IPS-18c (cell line): ENCODE data around the gene TOLLIP.

ENCODE experiments used
- H3K4me3 ChIP-seq: 2 replicates; pipeline ENCODE4 v1.7.0; 2013; ENCODE audit warnings: low read depth, mild to moderate bottlenecking, low read length, moderate library complexity; ENCODE audit not compliant: insufficient read depth
- H3K9me3 ChIP-seq: one replicate; pipeline ENCODE4 v1.6.1; 2013; ENCODE audit warnings: mild to moderate bottlenecking, low read length, moderate library complexity; ENCODE audit not compliant: control insufficient read depth, insufficient read depth

Gene TOLLIP

DNA sequence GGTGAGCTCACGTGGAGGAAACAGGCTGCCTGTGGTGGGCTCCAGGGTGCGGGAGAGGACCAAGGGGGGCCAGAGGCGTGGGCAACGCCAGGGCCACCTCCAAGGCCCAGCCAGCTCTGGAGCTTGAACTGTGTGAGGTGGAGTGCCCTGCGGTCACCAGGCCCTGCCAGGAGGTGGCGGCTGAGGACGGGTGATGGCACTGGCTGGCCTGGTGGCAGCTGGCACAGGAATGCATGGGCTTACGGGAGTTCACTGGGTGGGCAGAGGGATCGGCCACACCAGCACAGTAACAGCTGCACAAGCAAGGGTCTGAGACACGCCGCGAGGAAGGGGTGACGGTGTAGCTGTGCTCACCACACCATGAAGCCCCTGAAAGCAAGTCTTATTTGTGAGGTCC lies 15.8 kb downstream of the TOLLIP start:
- Histone ChIP-seq H3K4me3 (no peak overlapping the region), H3K9me3 (no peaks in the 10 kb centered on the region)

DNA sequence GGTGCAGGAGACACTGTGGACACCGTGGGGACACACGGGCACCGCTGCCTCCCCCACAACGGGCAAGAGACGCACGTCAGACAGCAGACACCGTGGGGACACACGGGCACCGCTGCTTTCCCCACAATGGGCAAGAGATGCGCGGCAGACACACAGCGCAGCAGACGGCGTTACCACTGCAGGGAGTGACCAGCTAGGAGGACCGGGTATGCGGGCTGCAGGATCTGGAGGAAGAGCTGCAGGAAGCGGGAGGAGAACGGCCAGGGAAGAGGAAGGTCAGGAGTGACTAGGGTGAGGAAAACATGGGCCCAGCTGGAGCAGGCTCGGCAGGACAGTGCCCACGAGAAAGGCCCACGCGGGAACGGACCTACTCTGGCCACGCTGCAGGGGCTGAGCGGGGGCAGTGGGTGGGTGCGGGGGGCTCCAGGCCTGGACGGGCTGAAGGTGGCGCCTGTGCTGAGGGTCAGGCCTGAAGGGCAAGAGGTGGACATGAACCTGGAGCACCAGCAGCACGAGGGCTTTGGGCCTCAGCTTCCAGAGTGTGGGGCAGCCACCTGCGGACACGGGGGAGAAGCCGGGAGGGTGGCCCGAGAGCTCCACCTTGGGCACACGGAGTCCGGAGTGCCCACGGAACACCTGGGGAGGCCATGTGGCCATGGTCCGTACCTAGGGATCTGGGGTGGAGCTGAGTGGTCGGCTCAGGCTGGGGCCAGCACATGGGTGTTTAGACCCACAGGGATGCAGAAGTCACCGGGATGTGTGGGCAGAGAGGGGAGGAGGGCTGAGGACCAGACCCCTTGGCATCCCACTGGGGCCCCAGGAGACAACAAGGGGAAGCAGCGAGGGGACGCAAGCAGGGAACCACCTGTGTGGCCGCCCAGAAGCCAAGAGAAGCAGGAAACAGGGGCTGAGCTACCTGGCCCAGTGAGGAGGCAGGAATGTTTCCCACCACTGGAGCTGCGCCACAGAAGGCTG lies 16.5 kb downstream of the TOLLIP start:
- Histone ChIP-seq H3K9me3 (no peaks in the 10 kb centered on the region), H3K4me3 (no peak overlapping the region)

DNA sequence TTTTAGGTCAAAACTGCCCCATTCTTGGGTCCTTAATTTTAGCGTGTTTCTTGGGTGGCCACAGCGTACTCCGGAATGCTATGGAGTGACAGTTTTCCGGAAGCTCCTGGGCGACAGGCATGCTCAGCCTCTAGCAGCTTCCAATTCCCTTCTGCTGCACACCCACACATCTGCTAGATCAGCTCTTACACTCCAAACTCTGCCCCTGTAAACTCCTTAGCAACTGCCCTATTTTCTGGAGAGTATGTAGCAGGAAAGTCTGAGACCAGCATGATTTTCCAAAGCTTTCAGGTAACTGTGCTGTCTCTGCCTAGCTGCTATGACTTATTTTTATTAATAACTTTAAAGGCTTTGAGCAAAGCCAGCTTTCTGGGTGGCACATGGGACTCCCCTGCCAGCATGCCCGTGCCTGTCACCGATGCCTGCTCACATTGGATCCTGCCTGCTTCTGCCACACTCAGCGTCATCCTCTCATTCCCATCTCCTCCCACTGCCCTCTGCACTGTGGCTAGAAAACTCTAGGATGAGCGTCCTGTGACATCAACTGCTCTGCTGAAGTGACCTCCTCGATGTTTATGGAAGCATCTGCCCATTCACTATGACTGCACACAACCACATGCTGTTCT lies 17.3 kb downstream of the TOLLIP start:
- Histone ChIP-seq H3K4me3 (no peak overlapping the region), H3K9me3 (no peaks in the 10 kb centered on the region)

DNA sequence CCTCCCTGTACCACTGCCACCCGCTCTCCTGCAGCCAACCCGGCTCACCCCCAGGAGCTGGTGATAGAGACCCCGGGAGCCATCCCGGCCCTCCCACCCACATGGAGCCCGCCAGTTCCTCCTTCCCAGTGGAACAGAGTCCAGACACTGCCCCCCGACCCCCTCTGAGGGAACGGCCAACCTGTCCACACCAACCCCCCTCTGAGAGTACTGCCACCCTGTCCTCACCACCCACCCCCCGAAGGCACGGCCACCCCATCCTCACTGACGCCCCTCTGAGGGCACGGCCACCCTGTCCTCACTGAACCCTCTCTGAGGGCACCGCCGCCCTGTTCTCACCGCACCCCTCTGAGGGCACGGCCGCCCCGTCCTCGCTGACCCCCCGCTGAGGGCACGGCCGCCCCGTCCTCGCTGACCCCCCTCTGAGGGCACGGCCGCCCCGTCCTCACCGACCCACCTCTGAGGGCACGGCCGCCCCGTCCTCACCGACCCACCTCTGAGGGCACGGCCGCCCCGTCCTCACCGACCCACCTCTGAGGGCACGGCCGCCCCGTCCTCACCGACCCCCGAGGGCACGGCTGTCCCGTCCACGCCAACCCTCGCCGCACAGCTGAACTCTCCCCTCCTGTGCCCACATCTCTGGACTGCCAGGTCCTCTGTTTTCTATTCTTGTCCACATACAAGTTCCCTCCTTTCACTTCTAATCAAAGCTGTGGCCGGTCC lies 18.0 kb downstream of the TOLLIP start:
- Histone ChIP-seq H3K9me3 (no peaks in the 10 kb centered on the region), H3K4me3 (no peak overlapping the region)

DNA sequence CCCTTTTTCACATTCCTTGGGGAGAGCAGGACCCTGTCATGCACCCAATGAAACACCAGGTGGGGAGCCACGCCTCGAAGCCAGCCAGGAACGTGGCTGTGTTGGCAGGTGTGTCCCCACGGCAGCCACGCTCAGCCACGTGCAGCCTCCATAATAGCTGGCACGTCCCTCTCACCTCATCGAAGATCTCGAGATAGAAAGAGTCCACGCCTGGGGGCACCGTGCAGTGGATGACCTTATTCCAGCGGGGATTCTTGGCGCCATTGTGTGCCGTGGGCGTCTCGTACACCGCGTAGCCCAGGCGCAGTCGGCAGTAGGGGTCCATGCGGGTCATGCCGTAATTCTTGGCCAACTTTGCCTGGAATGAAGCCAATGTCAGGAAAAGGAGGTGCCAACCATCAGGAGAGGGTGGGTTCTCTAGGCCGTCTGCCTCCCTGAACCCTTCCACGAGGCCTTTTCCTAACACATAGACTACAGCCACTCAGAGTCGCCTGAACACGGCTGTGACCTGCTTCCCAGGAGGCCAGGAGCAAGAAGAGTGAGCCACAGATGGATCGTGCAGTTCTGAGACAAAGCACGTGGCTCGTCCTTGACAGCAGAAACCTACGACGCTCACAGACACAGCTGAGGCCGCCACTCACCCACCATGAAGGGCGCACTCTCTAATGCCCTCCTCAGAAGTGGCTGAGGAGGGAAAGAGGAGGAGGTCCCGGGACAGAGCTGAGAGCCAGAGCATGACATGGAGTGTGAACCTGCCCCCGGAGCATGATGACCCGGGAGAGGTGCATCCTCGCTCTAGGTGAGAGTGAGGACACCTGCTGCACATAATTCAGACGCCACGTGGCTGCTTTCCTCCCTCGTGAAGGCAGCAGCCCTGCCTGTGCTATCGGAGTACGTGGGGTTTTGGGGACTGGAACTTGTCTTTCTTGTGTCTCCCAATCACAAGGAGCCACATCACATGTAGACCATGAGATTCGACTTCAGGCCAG lies 19.1 kb downstream of the TOLLIP start:
- no peak overlapping the region for H3K4me3 ChIP-seq
- no peaks in the 10 kb centered on the region for H3K9me3 ChIP-seq

DNA sequence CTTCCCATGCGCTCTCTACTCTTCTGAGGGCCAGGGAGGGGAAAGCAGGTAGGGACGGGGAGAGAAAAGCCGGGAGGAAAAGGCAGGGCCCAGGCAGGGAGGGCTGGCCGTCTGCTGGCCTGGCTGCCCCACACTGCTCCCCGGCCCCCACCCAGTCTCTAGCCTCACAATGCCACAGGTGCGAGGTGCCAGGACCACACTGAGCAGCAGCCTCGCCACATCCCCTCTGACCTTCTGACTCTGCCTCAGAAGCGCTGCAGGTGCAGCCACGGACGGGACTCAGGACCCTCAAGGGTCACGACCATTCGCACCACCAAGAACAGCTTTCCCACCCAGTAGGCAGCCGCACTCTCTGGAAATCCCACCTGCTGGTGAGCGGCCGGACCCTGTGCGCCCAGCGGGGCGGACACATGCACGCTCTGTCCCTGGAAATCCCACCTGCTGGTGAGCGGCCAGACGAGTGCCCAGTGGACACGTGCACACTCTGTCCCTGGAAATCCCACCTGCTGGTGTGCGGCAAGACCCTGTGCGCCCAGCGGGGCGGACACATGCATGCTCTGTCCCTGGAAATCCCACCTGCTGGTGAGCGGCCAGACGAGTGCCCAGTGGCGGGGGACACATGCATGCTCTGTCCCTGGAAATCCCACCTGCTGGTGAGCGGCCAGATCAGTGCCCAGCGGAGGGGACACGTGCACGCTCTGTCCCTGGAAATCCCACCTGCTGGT lies 20.1 kb downstream of the TOLLIP start:
- H3K9me3 ChIP-seq: no peaks in the 10 kb centered on the region
- no peak overlapping the region for H3K4me3 ChIP-seq

DNA sequence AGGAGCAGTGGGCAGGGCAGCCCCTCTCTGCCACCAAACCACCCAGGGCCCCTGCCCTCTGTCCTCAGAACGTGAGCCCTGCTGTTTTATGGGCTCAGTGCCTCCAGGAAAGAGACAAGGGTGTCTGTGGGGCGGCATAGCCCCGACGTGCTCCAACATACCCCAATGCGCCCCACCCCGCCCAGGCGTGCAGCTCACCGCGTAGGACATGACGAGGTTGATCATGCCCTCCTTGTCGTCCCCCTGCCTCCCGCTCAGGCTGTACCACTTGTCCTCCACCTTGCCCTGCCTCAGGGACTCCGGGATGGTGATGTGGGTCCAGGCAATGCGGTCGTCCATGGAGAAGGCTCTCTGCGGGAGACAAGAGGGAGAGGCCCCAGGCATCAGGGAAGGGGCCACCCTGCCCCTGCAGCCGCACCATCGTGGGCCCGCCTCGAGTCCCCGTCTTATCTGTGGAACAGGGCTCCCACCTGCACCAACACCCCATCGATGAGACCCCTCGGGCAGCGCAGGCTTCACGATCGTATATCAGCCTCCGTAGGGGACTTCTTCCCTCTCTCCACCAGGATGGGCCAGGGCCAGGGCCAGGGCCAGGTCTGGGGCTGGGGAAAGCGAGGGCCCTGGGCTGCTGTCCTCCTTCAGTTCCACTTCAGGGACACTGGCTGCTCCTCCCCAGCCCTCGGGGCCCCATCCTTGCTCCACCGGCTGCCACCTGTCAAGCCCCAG lies 20.8 kb downstream of the TOLLIP start:
- Histone ChIP-seq H3K4me3 (no peak overlapping the region; the same call in 1 of the 2 replicates), H3K9me3 (no peaks in the 10 kb centered on the region)

DNA sequence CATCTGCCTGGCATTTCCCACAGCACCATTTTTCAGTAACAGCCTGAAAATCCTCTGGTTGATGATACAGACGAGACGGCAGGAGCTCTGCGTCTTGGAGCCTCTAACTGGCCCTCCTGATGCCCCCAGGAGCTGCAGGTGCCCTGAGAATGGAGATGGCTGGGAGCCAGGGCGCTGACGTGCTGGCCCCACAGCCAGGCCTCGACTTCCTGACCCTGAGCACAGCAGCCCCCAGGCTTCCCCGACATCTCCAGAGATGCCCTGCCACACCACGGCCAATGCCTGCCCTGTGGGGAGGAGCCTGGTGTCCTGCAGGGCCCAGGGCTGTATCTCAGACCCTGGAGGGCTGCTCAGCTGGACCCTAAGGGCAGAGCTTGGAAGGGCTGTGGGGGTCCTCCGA lies 21.5 kb downstream of the TOLLIP start:
- Histone ChIP-seq H3K4me3 (no peak overlapping the region; the same call in 1 of the 2 replicates), H3K9me3 (no peaks in the 10 kb centered on the region)

DNA sequence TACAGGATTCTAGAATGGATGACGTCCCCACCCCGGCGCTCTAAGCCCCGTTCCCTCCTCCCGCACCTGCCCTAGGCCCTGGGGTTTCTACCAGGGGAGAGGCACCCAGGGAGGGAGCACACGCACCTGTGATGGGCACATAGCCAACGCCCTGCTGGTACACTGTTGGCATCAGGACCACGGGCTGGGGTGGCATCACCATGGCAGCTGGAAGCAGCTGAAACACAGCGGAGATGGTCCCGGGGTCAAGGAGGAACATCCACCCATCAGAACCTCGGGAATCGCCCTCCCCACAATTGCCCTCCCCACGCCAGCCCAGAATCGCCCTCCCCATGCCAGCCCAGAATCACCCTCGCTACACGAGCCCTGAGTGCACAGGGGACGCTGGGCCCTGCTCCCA lies 23.6 kb downstream of the TOLLIP start:
- Histone ChIP-seq H3K4me3 (no peak overlapping the region), H3K9me3 (no peaks in the 10 kb centered on the region)

DNA sequence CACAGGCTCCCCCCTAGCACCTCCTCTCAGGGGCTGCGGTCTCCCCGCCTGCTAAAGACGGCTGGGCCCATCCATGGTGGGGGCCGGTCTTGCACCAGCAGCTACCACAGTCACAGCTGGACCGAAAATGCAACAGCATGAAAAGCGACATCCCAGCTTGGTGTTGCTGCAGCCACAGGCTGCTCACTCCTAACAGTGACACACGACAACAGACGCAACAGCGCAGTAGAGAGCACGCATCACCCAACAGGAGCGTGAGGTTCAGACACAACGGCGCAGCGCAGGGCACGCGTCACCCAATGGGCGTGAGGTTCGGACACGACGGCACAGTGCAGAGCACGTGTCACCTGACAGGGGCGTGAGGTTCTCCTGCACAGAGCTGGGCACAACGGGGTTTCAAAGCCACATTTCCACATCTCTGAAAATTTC lies 24.1 kb downstream of the TOLLIP start:
- H3K9me3 ChIP-seq: no peaks in the 10 kb centered on the region
- no peak overlapping the region for H3K4me3 ChIP-seq

DNA sequence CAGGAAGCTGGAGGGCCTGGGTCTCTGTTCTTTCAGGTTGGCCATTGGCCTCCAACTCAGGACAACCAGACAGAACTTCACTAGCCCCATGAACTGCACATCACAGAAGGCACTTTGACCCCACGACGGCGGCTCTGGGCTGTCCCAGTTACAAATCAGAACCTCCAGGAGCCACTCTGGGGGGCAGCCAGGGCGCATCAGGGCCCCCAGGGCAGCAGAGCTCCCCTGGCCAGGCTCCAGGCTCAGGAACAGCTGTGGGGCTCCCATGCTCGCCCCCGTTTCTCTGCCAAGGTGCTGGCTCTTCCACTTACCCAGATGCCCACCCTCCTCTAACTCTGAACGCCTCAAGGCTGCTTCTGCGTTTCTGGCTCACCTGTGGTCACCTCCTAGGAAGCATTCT lies 25.5 kb downstream of the TOLLIP start:
- Histone ChIP-seq H3K9me3 (no peaks in the 10 kb centered on the region), H3K4me3 (no peak overlapping the region)

DNA sequence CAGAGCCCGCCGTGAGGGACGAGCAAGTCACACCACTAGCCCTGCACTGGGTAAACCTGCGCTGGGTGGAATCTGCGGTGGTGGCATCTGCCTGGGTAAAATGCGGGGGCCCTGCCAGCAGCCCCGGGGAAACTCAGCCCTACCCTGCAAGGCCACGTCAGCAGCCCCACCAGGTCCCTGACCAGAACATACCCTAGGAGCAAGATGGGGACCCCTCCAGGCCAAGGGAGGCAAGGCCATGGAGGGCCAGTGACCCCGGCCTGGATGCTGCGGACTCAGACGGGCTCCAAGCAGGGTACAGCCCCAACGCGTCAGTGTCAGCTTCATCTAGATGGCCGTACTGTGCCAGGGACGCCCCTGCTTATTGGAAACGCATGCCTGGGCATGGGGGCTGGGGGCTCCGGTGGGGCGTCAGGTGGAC lies 26.3 kb downstream of the TOLLIP start:
- no peak overlapping the region for H3K4me3 ChIP-seq
- no peaks in the 10 kb centered on the region for H3K9me3 ChIP-seq

DNA sequence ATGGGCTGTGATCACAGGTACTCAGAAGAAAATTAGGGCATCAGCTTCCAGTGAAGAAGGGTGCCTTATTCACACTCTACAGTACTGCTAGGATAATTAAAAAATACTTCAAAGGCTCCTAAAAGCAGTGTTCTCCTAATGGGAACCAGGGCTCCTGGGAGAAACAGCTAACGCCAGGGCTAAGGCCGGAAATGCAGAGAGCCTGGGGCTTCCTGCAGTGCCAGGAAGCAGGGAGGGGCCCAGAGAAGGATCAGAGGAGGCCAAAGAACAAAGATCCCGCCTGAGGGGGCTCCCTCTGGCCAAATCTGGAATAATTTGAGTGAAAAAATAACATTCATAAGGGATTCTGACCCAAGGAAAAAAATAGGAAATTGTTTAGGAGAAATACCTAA lies 27.5 kb downstream of the TOLLIP start:
- Histone ChIP-seq H3K4me3 (no peak overlapping the region), H3K9me3 (no peaks in the 10 kb centered on the region)

DNA sequence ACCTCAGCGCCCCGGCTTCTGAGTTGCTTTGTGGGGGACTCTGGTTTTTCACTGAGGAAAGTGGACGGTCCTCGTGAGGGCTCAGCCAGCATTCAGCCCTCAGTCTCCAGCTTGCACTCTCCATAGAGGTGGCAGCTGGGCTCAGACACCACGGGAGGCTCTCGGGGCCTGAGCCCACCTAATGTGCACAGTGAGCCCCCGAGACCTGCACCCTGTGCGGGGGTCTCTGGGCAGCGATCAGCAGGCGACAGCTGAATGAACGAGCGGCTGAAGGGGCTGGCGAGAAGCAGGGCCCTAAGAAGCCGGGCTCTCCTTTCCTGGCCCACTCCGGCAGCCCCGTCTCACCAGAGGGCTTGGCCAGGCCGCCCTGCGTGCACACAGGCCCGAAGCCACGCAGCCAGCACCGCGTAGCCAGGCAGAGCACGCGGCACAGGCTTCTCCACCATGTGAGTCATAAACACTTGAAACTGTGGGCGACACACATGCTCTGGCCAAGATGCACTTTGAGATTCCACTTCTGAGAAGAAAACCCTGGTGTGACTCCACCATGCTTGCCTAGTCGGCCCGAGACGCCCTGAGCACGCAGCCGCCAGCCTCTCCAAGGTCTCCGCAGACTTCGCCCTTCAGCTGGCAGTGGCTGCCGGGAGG lies 28.0 kb downstream of the TOLLIP start:
- H3K9me3 ChIP-seq: no peaks in the 10 kb centered on the region
- no peak overlapping the region for H3K4me3 ChIP-seq
